WTC11 (cell line): ENCODE data around the gene INA. TPM values are rescaled to one million over a fixed set of nuclear protein-coding genes. Genes with fewer than 3 reads are reported as not detected.

Experiments used
- ATAC-seq: fragments of 200-7000 bp; cut with Tn5 transposase; 2 replicates; pipeline ENCODE4 v1.10.0; 2021; ENCODE audit warnings: mild to moderate bottlenecking, moderate library complexity
- CTCF ChIA-PET: fragments of 300-600 bp; sonication (Branson Sonifier 250); formaldehyde crosslinking; loops from one replicate; lab custom pipeline; 2021; ENCODE audit warnings: antibody characterized with exemption; lab: Charles Lee
- POLR2A ChIA-PET: fragments of 350-600 bp; sonication (Branson Sonifier 250); formaldehyde crosslinking; loops from one replicate; lab custom pipeline; 2021; ENCODE audit warnings: antibody characterized with exemption; lab: Charles Lee
- DNase-seq: peaks from one replicate; pipeline ENCODE4 v3.0.0; 2021; ENCODE audit warnings: low spot score
- H3K27ac Mint-ChIP-seq: 2 replicates; pipeline ENCODE4 v1.8.0; 2021; ENCODE audit warnings: mixed read lengths
- H3K27me3 Mint-ChIP-seq: 2 replicates; pipeline ENCODE4 v1.8.0; 2021; ENCODE audit warnings: low read depth, mild to moderate bottlenecking, moderate library complexity, mixed read lengths
- H3K36me3 Mint-ChIP-seq: 2 replicates; pipeline ENCODE4 v1.8.0; 2021; ENCODE audit warnings: mixed read lengths
- H3K4me1 Mint-ChIP-seq: 2 replicates; pipeline ENCODE4 v1.8.0; 2022; ENCODE audit warnings: mixed read lengths
- H3K4me3 Mint-ChIP-seq: 2 replicates; pipeline ENCODE4 v1.8.0; 2021; ENCODE audit warnings: mild to moderate bottlenecking, moderate library complexity, mixed read lengths
- H3K9me3 Mint-ChIP-seq: 2 replicates; pipeline ENCODE4 v1.8.0; 2021; ENCODE audit warnings: mixed read lengths
- ARID4B ChIP-seq: sonication (generic); formaldehyde crosslinking; IDR thresholded peaks from 2 replicates; pipeline ENCODE4 v1.8.0; 2023; ENCODE audit warnings: missing genetic modification reagents, mild to moderate bottlenecking, borderline replicate concordance
- E2F4 ChIP-seq: sonication (generic); formaldehyde crosslinking; IDR thresholded peaks from 2 replicates; pipeline ENCODE4 v1.8.1; 2022; ENCODE audit warnings: low read depth, mild to moderate bottlenecking, moderate library complexity, missing genetic modification reagents, borderline replicate concordance
- IRF1 ChIP-seq: sonication (generic); formaldehyde crosslinking; IDR thresholded peaks from 2 replicates; pipeline ENCODE4 v1.8.0; 2023; ENCODE audit warnings: missing genetic modification reagents
- JUN ChIP-seq: sonication (generic); formaldehyde crosslinking; IDR thresholded peaks from 2 replicates; pipeline ENCODE4 v1.8.0; 2023; ENCODE audit warnings: mild to moderate bottlenecking, missing genetic modification reagents
- KAT7 ChIP-seq: sonication (generic); formaldehyde crosslinking; IDR thresholded peaks from 2 replicates; pipeline ENCODE4 v1.8.1; 2023; ENCODE audit warnings: missing genetic modification reagents, mild to moderate bottlenecking, borderline replicate concordance
- NFATC4 ChIP-seq: fragments of 250-450 bp; sonication (Bioruptor Pico); IDR thresholded peaks from 2 replicates; pipeline ENCODE4 v1.9.0; 2021; ENCODE audit warnings: mild to moderate bottlenecking
- NFYB ChIP-seq: sonication (generic); formaldehyde crosslinking; conservative IDR thresholded peaks from 2 replicates; pipeline ENCODE4 v1.8.0; 2022; ENCODE audit warnings: low read depth, missing genetic modification reagents
- NR2C2 ChIP-seq: sonication (generic); formaldehyde crosslinking; IDR thresholded peaks from 2 replicates; pipeline ENCODE4 v1.8.0; 2022; ENCODE audit warnings: mild to moderate bottlenecking, missing genetic modification reagents
- OVOL2 ChIP-seq: fragments of 250-450 bp; sonication (Bioruptor Pico); IDR thresholded peaks from 2 replicates; pipeline ENCODE4 v1.9.0; 2021; ENCODE audit warnings: mild to moderate bottlenecking, borderline replicate concordance
- RELA ChIP-seq: sonication (generic); formaldehyde crosslinking; IDR thresholded peaks from 2 replicates; pipeline ENCODE4 v1.8.1; 2022; ENCODE audit warnings: missing genetic modification reagents, mild to moderate bottlenecking, borderline replicate concordance
- RORB ChIP-seq: fragments of 250-450 bp; sonication (Bioruptor Pico); IDR thresholded peaks from 2 replicates; pipeline ENCODE4 v1.9.0; 2021; ENCODE audit warnings: mild to moderate bottlenecking
- SMAD4 ChIP-seq: sonication (generic); formaldehyde crosslinking; IDR thresholded peaks from 2 replicates; pipeline ENCODE4 v1.8.0; 2022; ENCODE audit warnings: mild to moderate bottlenecking, missing genetic modification reagents
- SOX15 ChIP-seq: fragments of 250-450 bp; sonication (Bioruptor Pico); IDR thresholded peaks from 2 replicates; pipeline ENCODE4 v1.9.0; 2021; ENCODE audit warnings: mild to moderate bottlenecking
- TEAD4 ChIP-seq: sonication (generic); formaldehyde crosslinking; IDR thresholded peaks from 2 replicates; pipeline ENCODE4 v1.8.0; 2022; ENCODE audit warnings: mild to moderate bottlenecking, missing genetic modification reagents
- ZBTB21 ChIP-seq: sonication (generic); formaldehyde crosslinking; IDR thresholded peaks from 2 replicates; pipeline ENCODE4 v1.8.1; 2023; ENCODE audit warnings: mild to moderate bottlenecking, missing genetic modification reagents, borderline replicate concordance
- ZNF121 ChIP-seq: sonication (generic); formaldehyde crosslinking; IDR thresholded peaks from 2 replicates; pipeline ENCODE4 v1.8.0; 2023; ENCODE audit warnings: missing genetic modification reagents
- ZNF138 ChIP-seq: sonication (generic); formaldehyde crosslinking; conservative IDR thresholded peaks from 2 replicates; pipeline ENCODE4 v1.8.1; 2022; ENCODE audit warnings: mild to moderate bottlenecking, moderate library complexity, missing genetic modification reagents
- ZNF219 ChIP-seq: sonication (generic); formaldehyde crosslinking; IDR thresholded peaks from 2 replicates; pipeline ENCODE4 v1.8.0; 2023; ENCODE audit warnings: missing genetic modification reagents, mild to moderate bottlenecking, borderline replicate concordance
- ZNF396 ChIP-seq: fragments of 250-450 bp; sonication (Bioruptor Pico); IDR thresholded peaks from 2 replicates; pipeline ENCODE4 v1.8.0; 2021; ENCODE audit warnings: mild to moderate bottlenecking, moderate library complexity, borderline replicate concordance
- ZNF416 ChIP-seq: fragments of 250-450 bp; sonication (Bioruptor Pico); IDR thresholded peaks from 2 replicates; pipeline ENCODE4 v1.9.0; 2021; ENCODE audit warnings: mild to moderate bottlenecking, inconsistent platforms
- ZNF423 ChIP-seq: fragments of 250-450 bp; sonication (Bioruptor Pico); IDR thresholded peaks from 2 replicates; pipeline ENCODE4 v2.1.2; 2022; ENCODE audit warnings: mild to moderate bottlenecking, moderate library complexity
- ZNF532 ChIP-seq: fragments of 250-450 bp; sonication (Bioruptor Pico); IDR thresholded peaks from 2 replicates; pipeline ENCODE4 v1.9.0; 2021; ENCODE audit warnings: mild to moderate bottlenecking, borderline replicate concordance
- total RNA-seq: library from RNA; stranded (reverse); gene quantifications from 3 replicates; pipeline ENCODE4 v1.2.3, GENCODE V29; 2021

Gene INA
- total RNA-seq, 1 experiment from 2014 or later, result 20.3 TPM

GRCh38 chr10:103254113-103254512 is 22.8 kb upstream of the INA start:
- ChIA-PET CTCF (interaction anchor here (0.7 kb wide), 1 partner anchor 143 kb away, joined by 3 read pairs; no protein-coding TSS in a partner anchor), POLR2A (interaction anchor here (0.6 kb wide), 1 partner anchor 191 kb away, joined by 3 read pairs; no protein-coding TSS in a partner anchor)
- no peak overlapping the region for H3K4me3 Mint-ChIP-seq
- no peak overlapping the region for H3K27ac Mint-ChIP-seq
- H3K36me3 Mint-ChIP-seq, result peaks cover 10% of the 10 kb centered on the region
- peaks cover 20% of the 10 kb centered on the region for H3K9me3 Mint-ChIP-seq
- no peak for TF ChIP-seq SMAD4 (CRISPR knock-in tag)
- H3K4me1 Mint-ChIP-seq, result no peaks in the 10 kb centered on the region
- H3K27me3 Mint-ChIP-seq, result no peaks in the 10 kb centered on the region; the same call in none of the 2 replicates
- DNase-seq (no peak), ATAC-seq (no peak)

DNA sequence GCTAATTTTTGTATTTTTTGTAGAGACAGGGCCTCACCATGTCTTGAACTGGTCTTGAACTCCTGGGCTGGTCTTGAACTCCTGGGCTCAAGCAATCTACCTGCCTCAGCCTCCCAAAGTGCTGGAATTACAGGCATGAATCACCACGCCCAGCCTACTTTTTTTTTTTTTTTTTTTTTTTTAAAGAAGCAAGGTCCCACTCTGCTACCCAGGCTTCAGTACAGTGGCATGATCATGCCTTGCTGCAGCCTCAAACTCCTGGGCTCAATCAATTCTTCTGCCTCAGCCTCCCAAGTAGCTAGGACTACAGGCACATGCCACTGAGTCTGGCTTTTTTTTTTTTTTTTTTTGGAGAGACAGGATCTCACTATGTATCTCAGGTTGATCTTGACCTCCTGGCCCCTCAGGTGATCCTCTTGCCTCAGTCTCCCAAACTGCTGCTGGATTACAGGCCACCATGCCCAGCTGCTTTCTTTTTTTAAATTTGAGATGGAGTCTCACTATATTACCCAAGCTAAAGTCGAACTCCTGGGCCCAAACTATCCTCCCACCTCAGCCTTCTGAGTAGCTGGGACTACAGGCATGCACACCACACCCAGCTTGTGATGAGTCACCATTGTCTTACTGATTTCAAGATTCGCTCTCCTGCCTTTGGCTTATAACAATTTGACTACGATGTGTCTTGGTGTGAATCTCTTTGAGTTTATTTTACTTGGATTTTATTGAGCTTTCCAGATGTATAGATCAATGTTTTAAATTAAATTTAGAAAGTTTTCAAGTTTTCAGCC is 22.2 kb upstream of the INA start:
- H3K9me3 Mint-ChIP-seq, result peaks cover 25% of the 10 kb centered on the region
- no peak for DNase-seq
- TF ChIP-seq ZNF532 (CRISPR knock-in tag) (no peak), RELA (no peak), KAT7 (CRISPR knock-in tag) (no peak), ZBTB21 (CRISPR knock-in tag) (no peak), JUN (no peak), E2F4 (CRISPR knock-in tag) (no peak), ZNF219 (CRISPR knock-in tag) (no peak), NFYB (no peak), ZNF138 (no peak), NFATC4 (CRISPR knock-in tag) (no peak), ZNF396 (CRISPR knock-in tag) (no peak), RORB (no peak), IRF1 (no peak), SOX15 (CRISPR knock-in tag) (no peak)
- TF ChIP-seq, all 79 proteins: peak for 0
- Mint-ChIP-seq H3K27ac (no peak overlapping the region), H3K4me1 (no peaks in the 10 kb centered on the region), H3K36me3 (peaks cover 14% of the 10 kb centered on the region), H3K27me3 (no peaks in the 10 kb centered on the region; the same call in none of the 2 replicates), H3K4me3 (no peak overlapping the region)
- CTCF ChIA-PET, result interaction anchor here (0.6 to 1.1 kb wide), 5 partner anchors 10 to 181 kb away, joined by 3 to 11 read pairs (median 3); partner anchors contain the start of gene INA
- POLR2A ChIA-PET, result interaction anchor here (0.6 to 0.7 kb wide), 2 partner anchors 24 to 192 kb away, joined by 3 to 6 read pairs; no protein-coding TSS in a partner anchor
- no peak for ATAC-seq

GRCh38 chr10:103256613-103257012 is 20.3 kb upstream of the INA start:
- peaks cover 22% of the 10 kb centered on the region for H3K36me3 Mint-ChIP-seq
- TF ChIP-seq ARID4B (no peak), NR2C2 (CRISPR knock-in tag) (no peak), ZNF121 (CRISPR knock-in tag) (no peak), JUN (no peak), ZNF416 (CRISPR knock-in tag) (no peak), TEAD4 (CRISPR knock-in tag) (no peak), ZNF396 (CRISPR knock-in tag) (no peak), OVOL2 (CRISPR knock-in tag) (no peak), ZNF423 (CRISPR knock-in tag) (no peak)

More at GRCh38 chr10:103256613-103257012, 20.3 kb upstream of the INA start:
- DNase-seq (no peak), ATAC-seq (no peak)
- no peaks in the 10 kb centered on the region for H3K4me1 Mint-ChIP-seq
- peaks cover 4% of the 10 kb centered on the region for H3K27me3 Mint-ChIP-seq
- H3K4me3 Mint-ChIP-seq, result no peak overlapping the region
- peaks cover 31% of the 10 kb centered on the region for H3K9me3 Mint-ChIP-seq
- ChIA-PET POLR2A (no interaction called here), CTCF (interaction anchor here (0.6 to 1.1 kb wide), 4 partner anchors 12 to 1164 kb away, joined by 3 to 5 read pairs (median 4); no protein-coding TSS in a partner anchor)
- H3K27ac Mint-ChIP-seq, result no peak overlapping the region
